HS-5 (cell line): ENCODE data around the gene HSDL1.

ENCODE experiments used
- DNase-seq: peaks from one replicate; pipeline ENCODE4 v3.0.0-alpha.2; 2012; ENCODE audit warnings: low read depth

The HSDL1 gene

GRCh38 chr16:84176192-84177053 is 31.4 kb upstream of the HSDL1 start:
- DNase-seq: no peak

GRCh38 chr16:84175350-84176081 is 30.5 kb upstream of the HSDL1 start:
- no peak for DNase-seq

GRCh38 chr16:84174396-84174795 is 29.4 kb upstream of the HSDL1 start:
- DNase-seq: no peak

- no peak for DNase-seq
Observed at GRCh38 chr16:84169765-84170310, 24.9 kb upstream of the HSDL1 start.

- DNase-seq: no peak
Observed at GRCh38 chr16:84166796-84167695, 22.1 kb upstream of the HSDL1 start.

GRCh38 chr16:84165746-84166145 is 20.8 kb upstream of the HSDL1 start:
- DNase-seq: no peak

GRCh38 chr16:84161801-84162200 is 16.8 kb upstream of the HSDL1 start:
- DNase-seq: no peak

GRCh38 chr16:84161037-84161436 is 16.1 kb upstream of the HSDL1 start:
- no peak for DNase-seq

- no peak for DNase-seq
Observed at GRCh38 chr16:84159800-84160199, 14.8 kb upstream of the HSDL1 start.

GRCh38 chr16:84159007-84159406 is 14.0 kb upstream of the HSDL1 start:
- DNase-seq: no peak

- DNase-seq: no peak
Observed at GRCh38 chr16:84156342-84156784, 11.4 kb upstream of the HSDL1 start.

- no peak for DNase-seq
Observed at GRCh38 chr16:84155771-84156170, 10.8 kb upstream of the HSDL1 start.

GRCh38 chr16:84155226-84155625 is 10.2 kb upstream of the HSDL1 start:
- DNase-seq: no peak

GRCh38 chr16:84153660-84154214 is 8.8 kb upstream of the HSDL1 start:
- DNase-seq: no peak

GRCh38 chr16:84150926-84151325 is 5.9 kb upstream of the HSDL1 start:
- no peak for DNase-seq

GRCh38 chr16:84144209-84144858 is 643 bp downstream of the HSDL1 start:
- DNase-seq: no peak

- no peak for DNase-seq
Observed at GRCh38 chr16:84143784-84144199, 1.2 kb downstream of the HSDL1 start.

- no peak for DNase-seq
Observed at GRCh38 chr16:84143081-84143480, 1.9 kb downstream of the HSDL1 start.

- DNase-seq: no peak
Observed at GRCh38 chr16:84141143-84141670, 3.8 kb downstream of the HSDL1 start.

- no peak for DNase-seq
Observed at GRCh38 chr16:84139628-84140258, 5.2 kb downstream of the HSDL1 start.
